Osteoblast (primary cell): ENCODE data around the gene RRAS2. TPM values are rescaled to one million over a fixed set of nuclear protein-coding genes. Genes with fewer than 3 reads are reported as not detected.

ENCODE experiments used
- DNase-seq: peaks from one replicate; pipeline ENCODE4 v3.0.0; 2011; ENCODE audit warnings: low spot score, mixed read lengths; ENCODE audit not compliant: insufficient read length; ENCODE audit errors: missing footprints
- H2AFZ ChIP-seq: 2 replicates; pipeline ENCODE4 v1.6.0; 2011; ENCODE audit warnings: mild to moderate bottlenecking, low read length
- H3K27ac ChIP-seq: 2 replicates; pipeline ENCODE4 v1.5.1; 2011; ENCODE audit warnings: mild to moderate bottlenecking, low read depth, low read length, moderate library complexity
- H3K27me3 ChIP-seq: 2 replicates; pipeline ENCODE4 v1.6.0; 2012; ENCODE audit warnings: mild to moderate bottlenecking, control low read depth, inconsistent platforms, low read length, moderate library complexity; ENCODE audit not compliant: insufficient read depth
- H3K36me3 ChIP-seq: 2 replicates; pipeline ENCODE4 v1.5.1; 2011; ENCODE audit warnings: mild to moderate bottlenecking, low read length, control low read depth, moderate library complexity; ENCODE audit not compliant: insufficient read depth
- H3K4me1 ChIP-seq: 2 replicates; pipeline ENCODE4 v1.5.1; 2011; ENCODE audit warnings: mild to moderate bottlenecking, low read length, control low read depth, moderate library complexity; ENCODE audit not compliant: insufficient read depth
- H3K4me2 ChIP-seq: 2 replicates; pipeline ENCODE4 v1.6.0; 2011; ENCODE audit warnings: mild to moderate bottlenecking, low read length; ENCODE audit not compliant: insufficient read depth
- H3K4me3 ChIP-seq: fragments of 200-600 bp; sonication (generic); 3 replicates; pipeline ENCODE4 v1.5.1; 2012; ENCODE audit warnings: mild to moderate bottlenecking, low read length, inconsistent platforms; ENCODE audit not compliant: insufficient read depth
- H3K79me2 ChIP-seq: 2 replicates; pipeline ENCODE4 v1.6.0; 2012; ENCODE audit warnings: mild to moderate bottlenecking, low read length, control low read depth, inconsistent platforms; ENCODE audit not compliant: insufficient read depth
- H3K9me3 ChIP-seq: 2 replicates; pipeline ENCODE4 v1.5.1; 2011; ENCODE audit warnings: low read depth, low read length, control low read depth
- H4K20me1 ChIP-seq: 2 replicates; pipeline ENCODE4 v1.6.0; 2012; ENCODE audit warnings: mild to moderate bottlenecking, low read length, control low read depth; ENCODE audit not compliant: insufficient read depth
- total RNA-seq: library from RNA; depleted of rRNA; stranded (reverse); fragments of >200 nt; gene quantifications from 2 replicates; pipeline ENCODE4 v1.2.3, GENCODE V29; 2012
- TF ChIP-seq, protein P1 (sequence below): IDR thresholded peaks from 2 replicates; pipeline ENCODE4 v1.5.1; 2011; ENCODE audit warnings: mild to moderate bottlenecking, low read depth, low read length, moderate library complexity; ENCODE audit errors: extremely low read depth

Gene RRAS2
- total RNA-seq, 1 donor: 101 TPM

DNA sequence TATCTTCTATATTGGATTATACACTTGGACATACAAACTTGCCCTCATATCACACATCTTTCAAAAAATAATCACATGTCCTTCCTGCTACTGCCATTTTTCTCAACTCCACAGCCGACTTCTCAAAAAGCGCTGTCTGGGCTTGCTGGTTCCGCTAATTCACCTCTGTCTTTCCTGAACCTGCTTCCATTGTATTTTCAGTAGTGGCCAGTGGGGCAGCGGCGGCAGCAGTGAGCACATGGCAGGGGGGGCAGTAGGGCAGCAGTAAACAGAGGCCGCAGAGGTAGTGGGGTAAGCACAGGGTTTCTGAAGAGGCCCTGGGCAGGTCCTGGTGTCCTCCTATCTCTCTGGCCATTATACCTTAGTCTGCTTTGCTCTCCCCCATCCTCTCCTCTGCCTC, 126.3 kb downstream of the RRAS2 start:
- H3K4me1 ChIP-seq: no peaks in the 10 kb centered on the region
- no peak overlapping the region for H3K27ac ChIP-seq
- DNase-seq: no peak
- H3K36me3 ChIP-seq: no peaks in the 10 kb centered on the region
- no peak overlapping the region for H2AFZ ChIP-seq
- peaks cover 3% of the 10 kb centered on the region for H3K27me3 ChIP-seq
- TF ChIP-seq, protein P1, sequence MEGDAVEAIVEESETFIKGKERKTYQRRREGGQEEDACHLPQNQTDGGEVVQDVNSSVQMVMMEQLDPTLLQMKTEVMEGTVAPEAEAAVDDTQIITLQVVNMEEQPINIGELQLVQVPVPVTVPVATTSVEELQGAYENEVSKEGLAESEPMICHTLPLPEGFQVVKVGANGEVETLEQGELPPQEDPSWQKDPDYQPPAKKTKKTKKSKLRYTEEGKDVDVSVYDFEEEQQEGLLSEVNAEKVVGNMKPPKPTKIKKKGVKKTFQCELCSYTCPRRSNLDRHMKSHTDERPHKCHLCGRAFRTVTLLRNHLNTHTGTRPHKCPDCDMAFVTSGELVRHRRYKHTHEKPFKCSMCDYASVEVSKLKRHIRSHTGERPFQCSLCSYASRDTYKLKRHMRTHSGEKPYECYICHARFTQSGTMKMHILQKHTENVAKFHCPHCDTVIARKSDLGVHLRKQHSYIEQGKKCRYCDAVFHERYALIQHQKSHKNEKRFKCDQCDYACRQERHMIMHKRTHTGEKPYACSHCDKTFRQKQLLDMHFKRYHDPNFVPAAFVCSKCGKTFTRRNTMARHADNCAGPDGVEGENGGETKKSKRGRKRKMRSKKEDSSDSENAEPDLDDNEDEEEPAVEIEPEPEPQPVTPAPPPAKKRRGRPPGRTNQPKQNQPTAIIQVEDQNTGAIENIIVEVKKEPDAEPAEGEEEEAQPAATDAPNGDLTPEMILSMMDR: peak; percentile 30
- H3K9me3 ChIP-seq: no peaks in the 10 kb centered on the region
- H3K79me2 ChIP-seq: no peaks in the 10 kb centered on the region
- H3K4me3 ChIP-seq: no peak overlapping the region
- no peak overlapping the region for H3K4me2 ChIP-seq
- no peaks in the 10 kb centered on the region for H4K20me1 ChIP-seq

DNA sequence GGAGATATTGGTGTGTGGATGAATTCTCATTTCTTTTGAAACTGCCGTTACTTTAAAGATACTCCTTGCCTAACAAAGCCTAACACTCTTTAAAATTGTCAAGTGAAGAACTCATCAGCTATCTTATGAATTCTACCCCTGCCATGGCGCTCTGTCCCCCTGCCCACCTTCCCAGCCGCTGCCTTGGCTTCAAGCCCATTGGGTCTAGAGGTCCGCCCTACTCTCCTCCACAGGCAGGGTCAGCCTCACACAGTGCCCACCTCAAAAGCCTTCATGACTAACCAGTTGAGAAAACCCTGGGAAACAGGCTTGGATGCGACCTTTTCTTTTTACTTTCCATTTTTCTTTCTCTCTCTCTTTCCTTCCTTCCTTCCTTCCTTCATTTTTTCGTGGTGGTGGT, 128.6 kb downstream of the RRAS2 start:
- DNase-seq: no peak
- Histone ChIP-seq H3K4me2 (no peak overlapping the region), H2AFZ (no peak overlapping the region), H3K36me3 (no peaks in the 10 kb centered on the region), H3K79me2 (no peaks in the 10 kb centered on the region), H3K27me3 (peaks cover 3% of the 10 kb centered on the region), H4K20me1 (no peaks in the 10 kb centered on the region), H3K4me1 (no peaks in the 10 kb centered on the region), H3K27ac (no peak overlapping the region), H3K4me3 (no peak overlapping the region), H3K9me3 (no peaks in the 10 kb centered on the region)
- TF ChIP-seq, protein P1: no peak

GRCh38 chr11:14229472-14229871, 129.5 kb downstream of the RRAS2 start:
- no peaks in the 10 kb centered on the region for H4K20me1 ChIP-seq

GRCh38 chr11:14228356-14228755, 130.6 kb downstream of the RRAS2 start:
- DNase-seq: no peak
- Histone ChIP-seq H3K27ac (no peak overlapping the region), H3K36me3 (no peaks in the 10 kb centered on the region), H4K20me1 (no peaks in the 10 kb centered on the region), H2AFZ (no peak overlapping the region), H3K27me3 (no peaks in the 10 kb centered on the region), H3K4me2 (no peak overlapping the region), H3K9me3 (no peaks in the 10 kb centered on the region), H3K4me3 (no peak overlapping the region), H3K4me1 (no peaks in the 10 kb centered on the region), H3K79me2 (no peaks in the 10 kb centered on the region)
- TF ChIP-seq, protein P1: no peak

More at GRCh38 chr11:14229472-14229871, 129.5 kb downstream of the RRAS2 start:
- TF ChIP-seq, protein P1: no peak
- no peak overlapping the region for H2AFZ ChIP-seq
- H3K4me3 ChIP-seq: no peak overlapping the region
- no peaks in the 10 kb centered on the region for H3K9me3 ChIP-seq
- H3K27ac ChIP-seq: no peak overlapping the region
- H3K36me3 ChIP-seq: no peaks in the 10 kb centered on the region
- no peaks in the 10 kb centered on the region for H3K27me3 ChIP-seq
- H3K79me2 ChIP-seq: no peaks in the 10 kb centered on the region
- no peak overlapping the region for H3K4me2 ChIP-seq
- H3K4me1 ChIP-seq: no peaks in the 10 kb centered on the region
- DNase-seq: no peak

Other genes starting within 250 kb of the RRAS2 start
- 245 and 257 TPM in 2 replicates for gene COPB1, start 140.6 kb upstream of the RRAS2 start, total RNA-seq
- gene PSMA1, start 161.2 kb upstream of the RRAS2 start, total RNA-seq: 107 and 125 TPM in 2 replicates